A549 (cell line): ENCODE data around the gene C3orf20. TPM values are rescaled to one million over a fixed set of nuclear protein-coding genes. Genes with fewer than 3 reads are reported as not detected.

Source experiments
- ATAC-seq, 2 experiments: fragments of 200-7000 bp in 1 of 2; fragments of >200 bp in 1 of 2; cut with Nextera tagmentation in 1 of 2; cut with Tn5 transposase in 1 of 2; 3 replicates each; pipeline versions ENCODE4 v1.8.0 to v1.9.1; 2018 to 2020; ENCODE audit warnings: mild to moderate bottlenecking in 1 of 2, moderate library complexity in 1 of 2
- CTCF ChIA-PET: fragments of 300-600 bp; sonication (Branson Sonifier 250); formaldehyde crosslinking; extraction: SDS; loops from one replicate; lab custom pipeline; 2021; ENCODE audit warnings: antibody characterized with exemption, inconsistent platforms; lab: Yijun Ruan, JAX
- POLR2A ChIA-PET: fragments of 350-600 bp; formaldehyde crosslinking; extraction: SDS; loops from one replicate; lab custom pipeline; 2021; ENCODE audit warnings: antibody characterized with exemption, inconsistent platforms; lab: Yijun Ruan, JAX
- DNase-seq, 2 experiments: peaks; one replicate each; pipeline versions ENCODE4 v3.0.0 to v3.0.0-alpha.2; 2011 to 2016; ENCODE audit warnings: low read depth in 1 of 2, low spot score in 1 of 2
- FAIRE-seq: peaks from 2 replicates; lab custom pipeline; 2011; peaks lifted over from hg19 to GRCh38; lab: Jason Lieb, UNC
- H3K27ac ChIP-seq, 2 experiments: fragments of >200 bp; sonication (Bioruptor Twin); formaldehyde crosslinking; 3 replicates each; pipeline ENCODE4 v1.5.1; 2016 to 2017
- H3K4me1 ChIP-seq: fragments of >200 bp; sonication (Bioruptor Twin); formaldehyde crosslinking; 3 replicates; pipeline ENCODE4 v1.6.1; 2016
- H3K4me2 ChIP-seq: fragments of >200 bp; sonication (Bioruptor Twin); formaldehyde crosslinking; 3 replicates; pipeline ENCODE4 v1.6.1; 2016
- H3K4me3 ChIP-seq: fragments of >200 bp; sonication (Bioruptor Twin); formaldehyde crosslinking; 3 replicates; pipeline ENCODE4 v1.5.1; 2016
- H3K9me3 ChIP-seq: fragments of >200 bp; sonication (Bioruptor Twin); formaldehyde crosslinking; 3 replicates; pipeline ENCODE4 v1.6.1; 2016
- CBX2 ChIP-seq: fragments of 200-600 bp; sonication (generic); IDR thresholded peaks from 2 replicates; pipeline ENCODE4 v1.6.1; 2016; ENCODE audit warnings: low read depth, mild to moderate bottlenecking, borderline replicate concordance
- CHD4 ChIP-seq: fragments of 200-600 bp; sonication (generic); IDR thresholded peaks from 2 replicates; pipeline ENCODE4 v1.6.1; 2016; ENCODE audit warnings: antibody characterized with exemption, mild to moderate bottlenecking, borderline replicate concordance
- CTCF ChIP-seq: fragments of >200 bp; sonication (Bioruptor Twin); formaldehyde crosslinking; IDR thresholded peaks from 3 replicates; pipeline ENCODE4 v1.5.1; 2016
- E2F6 ChIP-seq: IDR thresholded peaks from 2 replicates; pipeline ENCODE4 v1.6.1; 2012; ENCODE audit warnings: low read depth, borderline replicate concordance
- EP300 ChIP-seq, 2 experiments: fragments of >200 bp; sonication (Bioruptor Twin); formaldehyde crosslinking; IDR thresholded peaks; 2 replicates in 1 of 2; 3 replicates in 1 of 2; pipeline ENCODE4 v1.6.1; 2016 to 2017
- RAD21 ChIP-seq, 2 experiments: fragments of >200 bp in 1 of 2; sonication (Bioruptor Twin) in 1 of 2; formaldehyde crosslinking in 1 of 2; IDR thresholded peaks in 1 of 2; conservative IDR thresholded peaks in 1 of 2; 2 replicates in 1 of 2; 3 replicates in 1 of 2; pipeline ENCODE4 v1.6.1; 2012 to 2018; ENCODE audit warnings: inconsistent platforms in 1 of 2
- REST ChIP-seq: fragments of 200-600 bp; sonication (generic); IDR thresholded peaks from 2 replicates; pipeline ENCODE4 v1.6.1; 2016; ENCODE audit warnings: antibody characterized with exemption, mild to moderate bottlenecking, moderate library complexity
- SMC3 ChIP-seq: fragments of >200 bp; sonication (Bioruptor Twin); formaldehyde crosslinking; IDR thresholded peaks from 3 replicates; pipeline ENCODE4 v1.6.1; 2018; ENCODE audit warnings: inconsistent platforms
- WGBS: methylation state at CpG from one replicate; pipeline ENCODE4 v1.1.6; 2017; ENCODE audit errors: missing lambda C conversion rate; 5-methylcytosine and 5-hydroxymethylcytosine counted together
- polyA plus RNA-seq, 4 experiments: library from polyadenylated mRNA; depleted of rRNA in 3 of 4; stranded (reverse); fragments of >200 nt; fragmentation: RNase III in 1 of 4; extraction: RNeasy Plus Mini Kit Qiagen cat#74134 plus additional on column Dnase treatment in 1 of 4; gene quantifications; 2 replicates in 3 of 4; 3 replicates in 1 of 4; pipeline ENCODE4 v1.2.3, GENCODE V29; 2011 to 2017

The C3orf20 gene
- polyA plus RNA-seq, 2 of the 4 experiments (the other 2 are of a cell fraction) = 0.05 TPM; not detected in 1

- no peak overlapping the region for H3K4me2 ChIP-seq
- H3K4me3 ChIP-seq = no peak overlapping the region
- DNase-seq = no peak
- WGBS = 51% methylated on average over 4 of the region's 4 CpGs
- no peak for ATAC-seq
- no peaks in the 10 kb centered on the region for H3K4me1 ChIP-seq
- H3K27ac ChIP-seq = no peak overlapping the region
- FAIRE-seq = no peak
- H3K9me3 ChIP-seq = peaks cover 8% of the 10 kb centered on the region; the same call in 1 of the 3 replicates
- CTCF ChIA-PET = interaction anchor here (1.3 kb wide), 1 partner anchor 9 kb away, joined by 3 read pairs; no protein-coding TSS in a partner anchor
- POLR2A ChIA-PET = no interaction called here
- no peak for TF ChIP-seq CHD4
- no peak for TF ChIP-seq REST
- TF ChIP-seq CBX2 = no peak
Observed at GRCh38 chr3:14775563-14775962, 100.6 kb downstream of the C3orf20 start.

- Histone ChIP-seq H3K27ac (no peak overlapping the region), H3K4me1 (no peaks in the 10 kb centered on the region), H3K9me3 (peaks cover 8% of the 10 kb centered on the region; the same call in 1 of the 3 replicates), H3K4me3 (no peak overlapping the region), H3K4me2 (no peak overlapping the region)
- TF ChIP-seq E2F6 = no peak
- TF ChIP-seq EP300 (IDR thresholded peaks at IDR 0.05) = no peak
- ChIA-PET POLR2A (no interaction called here), CTCF (interaction anchor here (1.3 to 2.3 kb wide), 2 partner anchors 11 to 142 kb away, joined by 3 to 5 read pairs; no protein-coding TSS in a partner anchor)
- FAIRE-seq (no peak), DNase-seq (no peak), ATAC-seq (no peak)
- WGBS = 37% methylated on average over 2 of the region's 2 CpGs
Observed at GRCh38 chr3:14779069-14779685, 104.2 kb downstream of the C3orf20 start.

GRCh38 chr3:14780927-14781507, 106.1 kb downstream of the C3orf20 start:
- peak; percentile 95 to 99 for ATAC-seq
- Histone ChIP-seq H3K27ac (no peak overlapping the region), H3K4me1 (no peaks in the 10 kb centered on the region), H3K4me2 (no peak overlapping the region), H3K4me3 (no peak overlapping the region), H3K9me3 (peaks cover 8% of the 10 kb centered on the region; the same call in 1 of the 3 replicates)
- CTCF ChIA-PET = interaction anchor here (0.5 to 3.8 kb wide), 17 partner anchors 8 to 538 kb away, joined by 3 to 21 read pairs (median 5); partner anchors contain the start of gene CCDC174
- 19% methylated on average over 12 of the region's 12 CpGs for WGBS
- POLR2A ChIA-PET = no interaction called here
- peak; percentile 65 to 77 for DNase-seq
- TF ChIP-seq SMC3 (peak; percentile 50), CHD4 (no peak), RAD21 (conservative IDR thresholded peaks at IDR 0.05 in 1 of 2, IDR thresholded peaks at IDR 0.05 in 1 of 2) (peak; percentile 67 to 82), EP300 (IDR thresholded peaks at IDR 0.05) (no peak), CTCF (peak; percentile 60)
- FAIRE-seq = no peak
